Peyer's patch (tissue), 4 donors: ENCODE measurements around the gene MNAT1.

Source experiments
- CTCF ChIP-seq, 6 experiments: fragments of 450-650 bp in 4 of 6; fragments of 200-600 bp in 2 of 6; sonication (generic) in 1 of 6; IDR thresholded peaks; one replicate each; pipeline ENCODE4 v1.5.1; 2017 to 2019; ENCODE audit warnings: antibody characterized with exemption in 6 of 6, mild to moderate bottlenecking in 3 of 6, moderate library complexity in 1 of 6
- POLR2A ChIP-seq, 2 donors: fragments of 450-650 bp; IDR thresholded peaks; one replicate each; pipeline ENCODE4 v1.5.1; 2017; ENCODE audit warnings: antibody characterized with exemption in 2 of 2, mild to moderate bottlenecking in 2 of 2, moderate library complexity in 2 of 2

GRCh38 chr14:60775296-60775695, 40.7 kb downstream of the MNAT1 start:
- TF ChIP-seq CTCF (IDR thresholded peaks at IDR 0.05) (no peak), POLR2A (IDR thresholded peaks at IDR 0.05) (no peak)
